ENCODE data around the gene TSPAN16.

DNA sequence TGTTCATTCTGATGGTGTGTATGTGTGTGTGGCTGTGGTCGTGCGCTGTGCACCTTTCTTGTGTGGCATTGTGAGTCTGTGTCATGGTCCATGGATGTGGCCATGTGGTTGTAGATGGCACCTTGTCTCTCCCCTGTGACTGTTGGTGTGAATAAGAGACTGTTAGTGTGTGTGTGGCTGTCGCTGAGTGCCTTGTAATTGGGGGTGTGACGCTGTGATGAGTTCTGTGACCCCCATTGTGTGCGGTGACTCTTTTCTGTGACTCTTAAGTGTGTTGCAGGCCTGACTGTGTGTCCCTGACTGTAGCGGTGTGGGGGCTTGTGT, 60.1 kb downstream of the TSPAN16 start:
- TF ChIP-seq POLR2A (IDR thresholded peaks at IDR 0.05), result no peak
- TF ChIP-seq, protein P1, sequence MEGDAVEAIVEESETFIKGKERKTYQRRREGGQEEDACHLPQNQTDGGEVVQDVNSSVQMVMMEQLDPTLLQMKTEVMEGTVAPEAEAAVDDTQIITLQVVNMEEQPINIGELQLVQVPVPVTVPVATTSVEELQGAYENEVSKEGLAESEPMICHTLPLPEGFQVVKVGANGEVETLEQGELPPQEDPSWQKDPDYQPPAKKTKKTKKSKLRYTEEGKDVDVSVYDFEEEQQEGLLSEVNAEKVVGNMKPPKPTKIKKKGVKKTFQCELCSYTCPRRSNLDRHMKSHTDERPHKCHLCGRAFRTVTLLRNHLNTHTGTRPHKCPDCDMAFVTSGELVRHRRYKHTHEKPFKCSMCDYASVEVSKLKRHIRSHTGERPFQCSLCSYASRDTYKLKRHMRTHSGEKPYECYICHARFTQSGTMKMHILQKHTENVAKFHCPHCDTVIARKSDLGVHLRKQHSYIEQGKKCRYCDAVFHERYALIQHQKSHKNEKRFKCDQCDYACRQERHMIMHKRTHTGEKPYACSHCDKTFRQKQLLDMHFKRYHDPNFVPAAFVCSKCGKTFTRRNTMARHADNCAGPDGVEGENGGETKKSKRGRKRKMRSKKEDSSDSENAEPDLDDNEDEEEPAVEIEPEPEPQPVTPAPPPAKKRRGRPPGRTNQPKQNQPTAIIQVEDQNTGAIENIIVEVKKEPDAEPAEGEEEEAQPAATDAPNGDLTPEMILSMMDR (IDR thresholded peaks at IDR 0.05), result no peak

Data from heart left ventricle (tissue), 13 donors.